Adrenal gland (tissue), 12 donors: ENCODE results near the gene TMEM266. TPM values are rescaled to one million over a fixed set of nuclear protein-coding genes. Genes with fewer than 3 reads are reported as not detected.

Experiments
- DNase-seq, 7 donors: peaks; one replicate each; pipeline ENCODE4 v3.0.0-alpha.2; 2019 to 2020
- H3K27ac ChIP-seq, 5 donors: fragments of 200-600 bp; sonication (generic) in 4 of 5; 1 replicate in 3 of 5; 2 replicates in 2 of 5; pipeline versions ENCODE4 v1.5.1 to v1.8.0; 2016 to 2020; ENCODE audit warnings: mild to moderate bottlenecking in 1 of 5
- H3K27me3 ChIP-seq: fragments of 200-600 bp; 2 replicates; pipeline ENCODE4 v1.8.0; 2021
- H3K36me3 ChIP-seq, 2 donors: fragments of 200-600 bp; replicated peaks in 1 of 2; 1 replicate in 1 of 2; 2 replicates in 1 of 2; pipeline versions ENCODE4 v1.5.1 to v1.8.0; 2018 to 2022
- H3K4me1 ChIP-seq, 2 donors: fragments of 200-600 bp; replicated peaks in 1 of 2; 1 replicate in 1 of 2; 2 replicates in 1 of 2; pipeline versions ENCODE4 v1.5.1 to v1.8.0; 2018 to 2021
- H3K4me3 ChIP-seq, 4 donors: fragments of 200-600 bp; sonication (generic) in 3 of 4; one replicate each; pipeline ENCODE4 v1.5.1; 2016 to 2018
- H3K9me3 ChIP-seq, 3 donors: fragments of 200-600 bp; sonication (generic) in 1 of 3; replicated peaks in 1 of 3; 1 replicate in 2 of 3; 2 replicates in 1 of 3; pipeline versions ENCODE4 v1.5.1 to v1.8.0; 2016 to 2021
- POLR2A ChIP-seq, 2 donors: fragments of 450-650 bp; IDR thresholded peaks; one replicate each; pipeline ENCODE4 v1.6.1; 2017; ENCODE audit warnings: antibody characterized with exemption in 2 of 2, mild to moderate bottlenecking in 2 of 2, moderate library complexity in 1 of 2
- WGBS, 4 donors: extraction: QIAGEN DNeasy Blood & Tissue Kit in 2 of 4; methylation state at CpG; one replicate each; pipeline versions ENCODE4 v1.1.5 to v1.1.7; 2013 to 2017; 5-methylcytosine and 5-hydroxymethylcytosine counted together
- intact Hi-C, 2 donors: fragments of 100-400 bp; cut with DNase I; formaldehyde crosslinking; loops; one replicate each; pipeline versions ENCODE4 v1.14.1 to v1.15.0; 2022 to 2023
- polyA plus RNA-seq, 3 donors: library from polyadenylated mRNA; stranded (reverse); fragments of 200-250 nt in 2 of 3; fragments of 350-450 nt in 1 of 3; fragmentation: Illumina TruSeq in 1 of 3; extraction: RNeasy Lipid Tissue Mini Kit (QIAGEN cat#74804) in 1 of 3; gene quantifications; one replicate each; pipeline ENCODE4 v1.2.3, GENCODE V29; 2013 to 2014
- total RNA-seq, 9 donors: library from RNA; depleted of rRNA in 4 of 9; stranded (reverse); fragments of >200 nt in 4 of 9; fragments of 120-200 nt in 1 of 9; fragmentation: NEBNext Ultra II Directional in 1 of 9; extraction: Animal tissue kit (Norgen Biotek cat#: 25700) in 1 of 9; gene quantifications; one replicate each; pipeline versions ENCODE4 v1.1.0 to v1.2.4, GENCODE V29; 2013 to 2023
- TF ChIP-seq, protein P1 (sequence below), 6 experiments: fragments of 450-650 bp in 4 of 6; fragments of 200-600 bp in 2 of 6; sonication (generic) in 1 of 6; IDR thresholded peaks; 1 replicate in 5 of 6; 2 replicates in 1 of 6; pipeline versions ENCODE4 v1.5.1 to v1.8.0; 2016 to 2021; ENCODE audit warnings: antibody characterized with exemption in 6 of 6, mild to moderate bottlenecking in 2 of 6, moderate library complexity in 1 of 6
- donor health status: healthy with polysubstance abuse.
- donor health status: Bipolar disorder and iron deficiency.
- donor health status: DM: yes; HTN: yes; CAD: no.
- donor health status: DM: no; HTN: no; CAD: no.
- donor health status: DM: no; HTN: no; CAD: no.
- donor health status: DM: yes; HTN: yes; CAD: no.

The TMEM266 gene
- total and polyA plus RNA-seq, 12 donors = 1.3 to 23.1 (median 5.9) TPM

DNA sequence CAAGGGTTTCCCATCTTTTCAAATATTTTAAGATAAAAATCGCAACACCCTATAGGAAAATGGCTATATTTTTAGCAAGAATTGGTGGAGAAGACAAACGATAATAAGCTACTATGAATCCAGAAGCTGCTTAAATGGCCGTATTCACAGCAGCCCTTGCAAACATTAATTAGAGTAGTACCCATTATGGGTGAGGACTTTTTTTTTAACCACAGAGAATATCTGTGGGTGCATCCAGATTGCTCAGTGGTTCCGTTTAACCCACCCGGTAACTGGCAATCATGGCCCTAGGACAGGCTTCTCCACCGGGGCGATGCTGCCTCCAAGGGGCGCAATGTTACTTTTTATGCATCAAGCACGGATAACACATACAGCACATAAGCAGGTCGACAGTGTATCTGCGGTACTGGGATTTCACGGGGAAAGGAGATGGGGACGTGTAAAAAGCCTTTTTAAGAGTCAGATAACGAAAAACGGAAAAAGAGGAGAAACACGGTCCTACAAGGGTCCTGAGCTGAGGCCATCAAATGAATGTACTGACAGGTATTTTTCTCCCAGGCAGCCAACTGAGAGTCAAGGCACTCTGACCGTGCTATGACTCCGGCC lies 968 bp upstream of the TMEM266 start:
- Histone ChIP-seq H3K36me3 (no peaks in the 10 kb centered on the region), H3K27ac (peak overlapping the region in 1 of 5 donors; percentile 68), H3K9me3 (no peaks in the 10 kb centered on the region), H3K4me3 (peak overlapping the region in 2 of 4 donors; percentile 65 to 81), H3K4me1 (peaks cover 0 to 14% of the 10 kb centered on the region in 2 donors), H3K27me3 (no peaks in the 10 kb centered on the region)
- 11 to 16% (median 12%) methylated on average over 14 to 18 of the region's 18 CpGs for WGBS, 4 donors
- intact Hi-C loops = loop anchor here (2.0 to 5.0 kb wide), 2 partner anchors 78 to 82 kb away; no protein-coding TSS in a partner anchor
- TF ChIP-seq POLR2A (IDR thresholded peaks at IDR 0.05) = no peak
- TF ChIP-seq, protein P1, sequence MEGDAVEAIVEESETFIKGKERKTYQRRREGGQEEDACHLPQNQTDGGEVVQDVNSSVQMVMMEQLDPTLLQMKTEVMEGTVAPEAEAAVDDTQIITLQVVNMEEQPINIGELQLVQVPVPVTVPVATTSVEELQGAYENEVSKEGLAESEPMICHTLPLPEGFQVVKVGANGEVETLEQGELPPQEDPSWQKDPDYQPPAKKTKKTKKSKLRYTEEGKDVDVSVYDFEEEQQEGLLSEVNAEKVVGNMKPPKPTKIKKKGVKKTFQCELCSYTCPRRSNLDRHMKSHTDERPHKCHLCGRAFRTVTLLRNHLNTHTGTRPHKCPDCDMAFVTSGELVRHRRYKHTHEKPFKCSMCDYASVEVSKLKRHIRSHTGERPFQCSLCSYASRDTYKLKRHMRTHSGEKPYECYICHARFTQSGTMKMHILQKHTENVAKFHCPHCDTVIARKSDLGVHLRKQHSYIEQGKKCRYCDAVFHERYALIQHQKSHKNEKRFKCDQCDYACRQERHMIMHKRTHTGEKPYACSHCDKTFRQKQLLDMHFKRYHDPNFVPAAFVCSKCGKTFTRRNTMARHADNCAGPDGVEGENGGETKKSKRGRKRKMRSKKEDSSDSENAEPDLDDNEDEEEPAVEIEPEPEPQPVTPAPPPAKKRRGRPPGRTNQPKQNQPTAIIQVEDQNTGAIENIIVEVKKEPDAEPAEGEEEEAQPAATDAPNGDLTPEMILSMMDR (IDR thresholded peaks at IDR 0.05) = peak in 1 of 6 experiments; percentile 21
- DNase-seq = peak; percentile 9 to 58 (median 28)

DNA sequence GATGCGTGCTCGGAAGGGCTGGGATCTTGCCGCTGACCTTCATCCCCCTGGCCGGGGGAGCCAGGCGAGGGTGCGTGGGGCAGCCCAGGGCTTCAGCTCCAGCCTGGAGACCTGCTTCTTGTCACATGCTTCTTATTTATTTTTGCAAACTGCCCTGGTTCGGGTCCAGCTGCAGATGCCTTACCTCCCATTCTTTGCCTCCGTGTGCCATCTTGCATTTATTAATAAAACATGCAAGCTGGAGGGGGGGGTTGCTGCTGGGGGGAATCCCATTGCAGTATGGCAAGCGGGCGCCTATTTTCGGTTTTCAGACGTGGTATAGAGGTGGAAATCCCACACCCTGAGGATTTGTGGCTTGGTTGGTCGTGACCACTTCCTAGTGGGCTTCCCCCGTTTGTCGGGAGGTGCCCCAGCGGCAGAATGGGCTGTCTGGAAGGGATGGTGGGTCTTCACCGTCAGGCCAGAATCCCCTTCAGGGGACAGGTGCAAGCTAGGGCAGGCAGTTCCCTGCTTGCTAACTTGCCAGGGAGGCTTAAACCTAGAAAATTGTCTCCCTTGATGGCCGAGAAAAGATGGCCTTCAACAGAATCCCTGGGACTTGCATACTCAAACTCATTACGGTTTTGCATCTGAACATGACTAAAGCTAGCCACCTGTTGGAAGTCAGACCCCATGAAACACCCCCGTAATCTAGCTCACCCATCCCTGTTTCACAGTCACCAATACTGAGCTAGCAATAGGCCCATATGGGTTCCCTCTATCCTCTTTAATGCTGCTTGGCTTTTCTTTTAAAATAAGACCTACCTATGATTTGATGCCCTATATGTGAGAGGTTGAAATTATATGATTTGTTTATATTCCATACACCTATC lies 569 bp downstream of the TMEM266 start:
- TF ChIP-seq POLR2A (IDR thresholded peaks at IDR 0.05) = no peak
- TF ChIP-seq, protein P1 (IDR thresholded peaks at IDR 0.05) = no peak
- H3K9me3 ChIP-seq = no peaks in the 10 kb centered on the region
- H3K27ac ChIP-seq = peak overlapping the region in 1 of 5 donors; percentile 35
- intact Hi-C loops = no loop called here
- WGBS, 4 donors = 10 to 17% (median 11%) methylated on average over 8 to 20 of the region's 20 CpGs
- H3K4me1 ChIP-seq = peaks cover 0 to 21% of the 10 kb centered on the region in 2 donors
- no peaks in the 10 kb centered on the region for H3K27me3 ChIP-seq
- H3K4me3 ChIP-seq = peak overlapping the region in 3 of 4 donors; percentile 6 to 81 (median 31)
- H3K36me3 ChIP-seq = no peaks in the 10 kb centered on the region
- no peak for DNase-seq

GRCh38 chr15:76061700-76062099 lies 1.9 kb downstream of the TMEM266 start:
- Histone ChIP-seq H3K4me1 (peaks cover 0 to 22% of the 10 kb centered on the region in 2 donors), H3K4me3 (no peak overlapping the region), H3K27me3 (no peaks in the 10 kb centered on the region), H3K27ac (no peak overlapping the region), H3K36me3 (no peaks in the 10 kb centered on the region), H3K9me3 (no peaks in the 10 kb centered on the region)
- no peak for DNase-seq
- intact Hi-C loops = no loop called here
- no peak for TF ChIP-seq POLR2A (IDR thresholded peaks at IDR 0.05)
- TF ChIP-seq, protein P1 (IDR thresholded peaks at IDR 0.05) = no peak
- 85 to 91% (median 88%) methylated on average over 5 of the region's 5 CpGs for WGBS, 4 donors

DNA sequence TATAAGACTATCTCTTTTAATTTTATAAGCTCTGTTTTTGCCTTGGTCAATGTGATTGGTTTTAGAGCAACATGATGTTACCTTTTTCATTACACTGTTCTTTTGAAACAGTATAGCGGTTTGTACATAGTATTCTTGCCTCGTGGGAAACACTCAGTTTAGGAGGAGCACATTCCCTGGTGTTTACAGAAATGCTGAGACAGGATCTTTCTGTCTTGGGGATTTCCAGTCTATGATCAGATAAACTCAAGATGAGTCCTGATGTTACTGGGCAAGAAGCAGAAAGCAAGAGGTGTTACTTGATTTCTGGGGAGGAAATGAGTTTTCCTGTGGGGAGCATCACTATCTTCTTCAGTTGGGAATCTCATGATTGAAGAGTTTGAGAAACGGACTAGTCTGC lies 2.5 kb downstream of the TMEM266 start:
- Histone ChIP-seq H3K27me3 (no peaks in the 10 kb centered on the region), H3K27ac (no peak overlapping the region), H3K9me3 (no peaks in the 10 kb centered on the region), H3K4me1 (peaks cover 0 to 22% of the 10 kb centered on the region in 2 donors), H3K4me3 (no peak overlapping the region), H3K36me3 (no peaks in the 10 kb centered on the region)
- TF ChIP-seq, protein P1 (IDR thresholded peaks at IDR 0.05) = no peak
- no peak for TF ChIP-seq POLR2A (IDR thresholded peaks at IDR 0.05)
- no peak for DNase-seq
- intact Hi-C loops = no loop called here
- WGBS, 4 donors = 56 to 62% (median 60%) methylated on average over 3 of the region's 3 CpGs
